Dedifferentiated amniotic fluid mesenchymal stem cell (primary cell): ENCODE measurements around the gene ARHGAP28.
A peak's percentile ranks its signal among the peaks of the same experiment; 100 is the strongest.
"Not testable (repeated sequence)": the region's sequence is repeated elsewhere in the genome, so short reads cannot be mapped to it uniquely, and the experiment has no call there.

ENCODE experiments used
- DNase-seq: peaks from one replicate; pipeline ENCODE4 v3.0.0-alpha.2; 2016; ENCODE audit errors: extremely low spot score

Gene ARHGAP28

GRCh38 chr18:6773777-6774176 lies 44.3 kb downstream of the ARHGAP28 start:
- no peak for DNase-seq

DNA sequence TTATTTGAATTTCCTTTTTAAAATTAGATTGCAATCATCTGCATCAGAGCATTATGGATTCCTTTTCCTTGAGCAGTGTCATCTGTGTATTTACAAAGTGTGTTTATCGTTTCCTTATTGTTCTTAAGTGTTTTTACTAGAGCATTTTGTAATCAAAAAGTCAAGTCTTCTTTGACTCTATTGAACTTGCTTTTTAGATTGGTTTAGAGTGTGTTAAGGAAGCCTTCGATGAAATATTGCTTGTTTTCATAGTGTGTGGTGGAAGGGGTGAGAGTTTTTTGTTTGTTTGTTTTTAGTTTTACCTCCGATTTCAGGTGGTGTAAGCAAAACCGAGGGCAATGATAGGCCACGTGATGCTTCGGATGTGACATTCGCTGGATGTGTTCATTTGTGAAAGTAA lies 45.7 kb downstream of the ARHGAP28 start:
- no peak for DNase-seq

GRCh38 chr18:6775702-6776101 lies 46.2 kb downstream of the ARHGAP28 start:
- no peak for DNase-seq

DNA sequence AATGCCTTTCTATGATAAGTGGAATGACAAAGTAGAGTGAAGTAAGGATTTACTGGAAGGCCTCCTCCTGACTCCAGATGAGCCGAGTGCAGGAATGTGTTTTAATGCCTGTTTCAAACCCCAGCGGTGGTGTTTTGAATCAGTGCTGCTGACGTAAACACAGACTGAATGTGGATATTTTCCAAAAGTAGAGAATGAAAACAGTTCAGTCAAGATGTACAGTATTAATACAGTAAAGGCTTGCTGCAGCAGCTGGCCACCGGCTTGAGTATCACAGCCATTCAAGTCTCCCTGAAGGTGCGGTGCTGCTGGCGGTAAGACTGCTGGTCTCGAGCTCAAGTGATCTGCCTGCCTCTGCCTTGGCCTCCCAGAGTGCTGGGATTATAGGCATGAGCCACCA lies 46.7 kb downstream of the ARHGAP28 start:
- DNase-seq, result peak; percentile 16

DNA sequence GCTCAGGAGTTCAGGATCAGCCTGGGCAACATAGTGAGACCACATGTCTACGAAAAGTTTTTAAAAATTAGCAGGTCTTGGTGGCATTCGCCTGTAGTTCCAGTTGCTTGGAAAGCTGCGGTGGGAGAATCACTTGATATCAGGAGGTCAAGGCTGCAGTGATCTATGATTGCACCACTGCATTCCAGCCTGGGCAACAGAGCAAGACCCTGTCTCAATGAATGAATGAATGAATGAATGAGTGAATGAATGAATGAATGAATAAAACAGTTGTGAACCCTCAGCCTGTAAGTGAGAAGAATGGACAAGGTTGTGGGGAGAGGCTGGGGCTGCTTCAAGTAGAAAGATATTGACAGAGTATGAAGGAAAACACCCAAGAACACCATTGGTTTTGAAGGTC lies 48.0 kb downstream of the ARHGAP28 start:
- no peak for DNase-seq

GRCh38 chr18:6778459-6779247 lies 49.1 kb downstream of the ARHGAP28 start:
- DNase-seq, result no peak

DNA sequence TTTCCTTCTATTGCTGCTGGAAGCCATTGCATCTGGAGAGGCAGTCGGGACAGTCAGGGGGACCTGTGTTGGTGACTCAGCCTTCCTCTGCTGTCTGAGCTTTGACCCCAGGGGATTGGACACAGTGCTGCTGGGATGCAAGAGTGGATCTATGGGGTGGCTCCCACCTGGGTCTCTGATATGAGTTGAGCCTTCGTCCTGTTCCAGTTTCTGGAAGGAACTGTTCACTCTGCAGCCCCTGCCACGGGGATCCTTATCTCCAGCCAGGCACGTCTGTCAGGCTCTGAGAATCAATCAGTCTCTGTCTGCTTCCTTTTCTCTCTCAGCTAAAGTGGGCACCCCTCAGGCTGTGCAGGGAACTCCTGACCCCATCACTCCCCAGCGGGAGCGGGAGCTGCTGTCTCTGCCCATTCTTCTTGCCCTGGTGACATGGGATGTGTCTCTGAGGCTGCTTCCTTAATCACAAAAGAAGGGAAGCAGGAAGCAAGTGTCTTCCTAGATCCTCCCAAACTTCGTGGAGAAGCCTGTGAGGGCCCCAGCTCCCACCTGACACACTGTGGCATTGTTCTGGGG lies 51.7 kb downstream of the ARHGAP28 start:
- DNase-seq, result no peak

GRCh38 chr18:6781796-6782195 lies 52.3 kb downstream of the ARHGAP28 start:
- peak; percentile 33 for DNase-seq

DNA sequence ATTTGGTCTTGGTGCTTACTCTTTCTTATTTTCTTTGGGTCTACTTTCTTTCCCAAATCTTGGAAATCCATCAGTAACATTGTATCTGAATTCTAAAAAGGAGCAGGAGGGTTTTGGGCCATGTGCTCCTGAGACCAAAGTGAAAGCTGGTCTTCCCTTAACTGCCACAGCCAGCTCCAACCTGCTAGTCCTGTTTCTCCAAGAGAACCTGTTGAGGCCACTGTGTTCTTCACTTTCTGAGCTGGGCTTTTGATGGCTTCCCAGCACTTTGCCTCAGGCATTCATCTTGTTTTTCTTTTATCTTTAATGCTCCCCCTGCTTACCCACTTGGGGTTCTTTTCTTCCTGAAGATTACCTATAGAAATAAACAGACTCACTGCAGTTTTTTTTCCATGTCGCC lies 53.3 kb downstream of the ARHGAP28 start:
- no peak for DNase-seq

DNA sequence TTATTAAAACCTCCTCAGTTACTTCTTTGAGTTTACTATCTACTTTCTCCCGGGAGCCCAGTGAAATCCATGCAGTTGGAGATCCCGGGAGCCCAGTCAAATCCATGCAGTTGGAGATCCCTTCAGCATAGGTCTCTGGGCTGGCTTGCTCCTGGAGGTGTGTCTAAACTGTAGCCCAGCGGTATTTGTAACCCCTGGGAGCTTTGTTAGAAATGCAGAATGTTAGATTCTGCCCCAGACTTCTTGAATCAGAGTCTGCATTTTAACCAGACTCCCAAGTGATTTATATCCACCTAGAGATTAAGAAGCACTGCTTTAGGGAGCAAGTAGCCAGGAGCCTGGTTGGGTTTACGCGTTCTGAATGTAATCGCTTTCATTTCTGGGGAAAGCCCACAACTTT lies 54.5 kb downstream of the ARHGAP28 start:
- DNase-seq, result no peak

- no peak for DNase-seq
Observed at GRCh38 chr18:6785001-6785400, 55.5 kb downstream of the ARHGAP28 start.

DNA sequence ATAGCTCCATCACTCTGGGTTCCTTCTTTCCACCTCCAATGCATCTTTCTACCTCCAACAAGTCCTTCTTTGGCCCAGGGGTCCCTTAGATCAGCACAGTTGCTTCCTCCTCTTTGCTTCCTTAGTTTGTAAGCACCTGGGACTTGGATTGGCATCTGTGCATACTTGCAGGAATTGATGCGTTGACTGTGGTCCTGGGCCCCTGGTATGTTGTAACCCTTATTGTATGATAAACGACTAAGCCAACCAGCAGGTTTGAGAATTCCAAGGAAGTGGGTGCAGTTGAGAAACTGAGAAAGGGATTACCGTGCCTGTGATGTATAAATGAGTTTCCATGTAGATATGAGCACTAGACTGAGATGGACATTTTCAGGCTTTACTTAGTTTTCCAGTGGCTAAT lies 55.9 kb downstream of the ARHGAP28 start:
- no peak for DNase-seq

DNA sequence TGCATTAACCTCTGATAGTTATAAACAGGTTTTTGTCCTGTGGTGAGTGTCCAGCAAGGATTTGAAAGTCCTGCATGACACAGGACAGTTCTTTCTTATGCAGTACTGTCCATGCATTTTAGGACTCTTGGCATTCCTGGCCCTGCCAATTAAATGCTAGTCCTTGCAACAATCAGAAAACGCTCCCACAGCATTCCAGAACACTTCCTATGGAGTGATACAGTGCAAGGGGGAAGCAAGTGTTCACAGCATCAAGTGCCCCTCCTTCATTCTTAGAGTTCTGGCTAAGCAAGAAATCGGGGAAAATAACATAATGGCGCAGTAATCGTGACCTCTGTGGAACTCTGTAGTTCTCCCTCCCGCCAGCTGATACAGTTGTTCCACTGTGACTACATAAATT lies 62.9 kb downstream of the ARHGAP28 start:
- DNase-seq, result no peak

DNA sequence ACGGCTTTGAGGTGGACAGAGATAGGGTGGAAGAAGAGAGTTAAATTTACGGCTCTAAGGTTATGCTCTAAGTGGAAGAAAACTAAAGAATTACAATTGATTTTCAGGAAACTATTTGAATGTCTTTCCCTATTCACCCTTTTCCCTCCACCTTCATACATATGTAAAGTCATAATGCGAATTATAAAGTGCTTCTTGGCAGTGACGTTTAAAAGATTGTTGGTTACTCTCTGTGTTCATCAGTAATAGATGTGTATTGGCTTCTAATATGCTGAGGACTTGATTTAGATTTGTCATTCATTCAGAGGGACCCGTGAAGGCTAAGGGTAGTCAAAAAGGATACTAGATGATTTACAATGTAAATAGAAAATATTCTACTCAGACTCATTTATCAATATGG lies 63.9 kb downstream of the ARHGAP28 start:
- no peak for DNase-seq

DNA sequence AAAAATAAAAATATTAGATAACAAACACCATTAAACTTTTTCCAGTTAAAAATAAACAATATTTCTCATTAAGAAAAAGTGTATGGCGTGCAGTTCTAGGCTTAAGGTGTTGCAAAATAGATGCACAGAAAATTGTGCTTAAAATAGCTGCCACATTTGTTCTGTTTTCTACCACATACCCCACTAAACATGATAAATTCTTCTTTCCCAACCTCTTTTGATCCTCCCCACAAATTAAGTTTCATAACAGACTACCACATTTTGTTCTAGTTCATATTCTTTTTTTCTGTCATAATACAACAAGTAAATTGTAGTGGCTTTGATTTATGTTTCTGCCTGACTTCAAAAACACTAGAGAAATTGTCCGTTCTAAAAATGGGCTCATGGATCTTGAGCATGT lies 64.5 kb downstream of the ARHGAP28 start:
- no peak for DNase-seq

DNA sequence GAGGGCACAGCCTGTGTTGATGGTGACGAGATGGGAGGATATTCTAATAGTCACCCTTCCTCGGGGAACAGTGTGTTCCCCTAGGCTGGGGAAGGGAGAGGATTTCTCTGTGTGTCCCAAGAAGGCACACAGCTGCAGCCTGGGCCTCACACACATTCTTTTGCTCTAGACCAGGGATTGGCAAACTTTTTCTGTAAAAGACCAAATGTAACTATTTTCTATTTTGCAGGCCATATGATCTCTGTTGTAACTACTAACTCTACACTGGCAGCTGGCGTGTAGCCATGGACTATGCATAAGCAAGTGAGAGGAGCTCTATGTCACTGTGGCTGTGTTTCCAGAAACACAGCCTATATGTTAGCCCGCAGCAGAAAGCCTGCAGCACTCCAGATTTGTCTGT lies 65.8 kb downstream of the ARHGAP28 start:
- DNase-seq, result peak; percentile 20

DNA sequence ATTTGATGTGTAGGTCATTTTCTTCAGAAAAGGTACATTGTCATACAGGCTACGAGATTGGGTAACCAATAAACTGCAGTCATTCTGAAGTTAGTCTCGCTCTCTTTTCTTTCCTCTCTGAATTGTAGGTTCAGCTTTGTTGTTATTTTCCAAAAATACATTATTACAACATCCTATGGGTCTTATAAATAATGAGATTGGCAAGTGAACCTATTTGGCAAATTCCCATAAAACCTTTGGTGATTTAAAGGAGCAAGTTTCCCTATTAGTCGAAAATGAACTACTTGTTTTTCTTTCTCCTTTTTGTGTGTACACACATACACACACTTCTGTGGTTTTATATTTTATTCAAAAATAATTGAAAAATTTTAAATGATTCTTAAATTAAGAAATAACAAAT lies 67.0 kb downstream of the ARHGAP28 start:
- DNase-seq, result no peak

DNA sequence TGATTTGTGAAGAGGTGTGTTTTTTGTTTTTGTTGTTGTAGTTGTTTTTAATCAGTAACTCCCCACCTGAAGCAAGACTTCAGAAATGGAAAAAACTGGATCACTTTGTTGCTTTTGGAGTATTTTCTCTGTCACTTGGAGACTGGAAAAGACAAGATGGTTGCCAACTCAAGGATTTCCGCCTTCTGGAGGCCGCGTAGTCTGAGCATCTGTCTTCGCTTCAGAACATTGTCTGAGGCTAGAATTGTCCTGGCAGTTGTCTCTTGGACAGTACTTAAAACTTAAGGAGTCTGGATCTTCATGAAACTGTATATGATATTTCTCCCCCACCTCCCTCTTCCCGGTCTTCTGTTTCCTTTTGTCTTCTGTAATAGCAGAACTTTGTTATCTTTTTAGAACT lies 67.7 kb downstream of the ARHGAP28 start:
- DNase-seq, result no peak

DNA sequence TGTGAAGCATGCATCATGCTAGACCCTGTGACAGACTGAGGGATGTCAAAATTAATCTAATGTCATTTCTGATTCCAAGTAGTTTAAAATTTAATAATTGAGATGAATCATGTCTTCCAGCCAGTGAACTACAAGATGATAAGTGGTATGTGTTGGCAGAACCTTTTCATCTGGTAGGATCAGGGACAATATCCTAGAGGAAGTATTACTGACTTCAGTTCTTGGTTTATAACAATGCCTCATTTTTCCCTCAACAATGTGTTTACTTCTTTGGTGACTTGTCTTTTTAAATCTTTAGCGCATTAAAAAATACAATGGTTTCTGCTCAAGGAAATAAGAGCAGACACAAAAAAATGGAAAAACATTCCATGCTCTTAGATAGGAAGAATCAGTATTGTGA lies 69.4 kb downstream of the ARHGAP28 start:
- no peak for DNase-seq

DNA sequence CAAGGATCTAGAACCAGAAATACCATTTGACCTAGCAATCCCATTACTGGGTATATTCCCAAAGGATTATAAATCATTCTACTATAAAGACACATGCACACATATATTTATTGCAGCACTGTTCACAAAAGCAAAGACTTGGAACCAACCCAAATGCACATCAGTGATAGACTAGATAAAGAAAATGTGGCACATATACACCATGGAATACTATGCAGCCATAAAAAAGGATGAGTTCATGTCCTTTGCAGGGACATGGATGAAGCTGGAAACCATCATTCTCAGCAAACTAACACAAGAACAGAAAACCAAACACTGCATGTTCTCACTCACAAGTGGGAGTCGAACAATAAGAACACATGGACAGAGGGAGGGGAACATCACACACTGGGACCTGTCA lies 70.8 kb downstream of the ARHGAP28 start:
- DNase-seq, result not testable (repeated sequence)

DNA sequence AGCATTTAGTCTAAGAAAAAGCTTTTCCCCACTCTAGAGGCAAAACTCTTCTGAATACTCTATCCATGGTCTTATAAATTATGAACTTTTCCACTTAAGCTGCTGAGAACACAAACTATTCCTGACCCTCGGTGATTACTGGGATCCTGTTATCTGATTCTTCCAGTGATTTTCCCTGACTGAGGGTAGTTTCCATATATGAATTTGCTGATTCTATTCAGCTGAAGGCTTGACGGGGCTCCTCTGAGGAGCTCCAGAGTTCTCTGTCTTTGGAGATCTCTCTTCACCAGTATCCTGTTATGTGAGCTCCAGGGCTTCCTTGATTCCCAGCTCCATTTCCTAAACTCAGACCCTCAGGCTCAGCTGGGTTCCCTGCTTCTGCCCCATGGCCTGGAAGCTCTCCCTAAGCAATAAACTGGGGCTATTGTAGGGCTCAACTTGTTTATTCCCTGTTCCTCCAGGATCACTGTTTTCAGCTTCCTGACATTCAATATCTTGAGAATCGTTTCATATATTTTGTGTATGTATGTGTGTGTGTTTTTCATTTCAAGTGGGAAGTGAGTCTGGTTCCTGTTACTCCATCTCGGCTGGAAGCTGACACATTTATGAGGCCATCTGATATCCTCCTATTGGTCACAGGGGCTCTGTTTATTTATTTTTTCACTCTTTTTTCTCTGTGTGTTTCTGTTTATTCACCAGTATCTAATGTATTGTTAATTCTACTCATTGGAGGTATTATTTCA lies 78.2 kb downstream of the ARHGAP28 start:
- DNase-seq, result no peak

GRCh38 chr18:6810191-6810590 lies 80.7 kb downstream of the ARHGAP28 start:
- no peak for DNase-seq

DNA sequence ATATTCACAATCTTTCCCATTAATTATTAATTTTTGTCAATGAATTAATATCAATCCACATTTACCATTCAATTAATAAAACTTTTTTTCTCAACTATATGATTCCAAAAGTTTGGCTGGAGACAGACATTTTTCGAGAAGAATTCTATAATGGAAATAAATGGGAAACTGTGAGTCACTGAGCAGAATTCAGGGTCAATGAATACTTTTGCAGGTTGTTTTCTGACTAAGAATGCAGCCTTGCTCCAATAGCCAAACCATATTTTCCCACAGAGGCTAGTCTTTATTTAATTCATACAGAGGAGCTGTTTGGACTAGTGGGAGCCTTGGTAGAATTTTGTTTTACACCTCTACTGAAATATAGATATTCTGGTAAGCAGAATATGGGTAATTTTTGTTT lies 82.3 kb downstream of the ARHGAP28 start:
- no peak for DNase-seq
